HG02973 (cell line): ENCODE measurements around the gene IVD.
"Not testable (repeated sequence)": the region's sequence is repeated elsewhere in the genome, so short reads cannot be mapped to it uniquely, and the experiment has no call there.

Experiments used
- ATAC-seq: cut with Tn5 transposase; IDR thresholded peaks from one replicate; pipeline ENCODE4 v1.9.1; 2021; ENCODE audit warnings: moderate library complexity; ENCODE audit not compliant: unreplicated experiment

The IVD gene

DNA sequence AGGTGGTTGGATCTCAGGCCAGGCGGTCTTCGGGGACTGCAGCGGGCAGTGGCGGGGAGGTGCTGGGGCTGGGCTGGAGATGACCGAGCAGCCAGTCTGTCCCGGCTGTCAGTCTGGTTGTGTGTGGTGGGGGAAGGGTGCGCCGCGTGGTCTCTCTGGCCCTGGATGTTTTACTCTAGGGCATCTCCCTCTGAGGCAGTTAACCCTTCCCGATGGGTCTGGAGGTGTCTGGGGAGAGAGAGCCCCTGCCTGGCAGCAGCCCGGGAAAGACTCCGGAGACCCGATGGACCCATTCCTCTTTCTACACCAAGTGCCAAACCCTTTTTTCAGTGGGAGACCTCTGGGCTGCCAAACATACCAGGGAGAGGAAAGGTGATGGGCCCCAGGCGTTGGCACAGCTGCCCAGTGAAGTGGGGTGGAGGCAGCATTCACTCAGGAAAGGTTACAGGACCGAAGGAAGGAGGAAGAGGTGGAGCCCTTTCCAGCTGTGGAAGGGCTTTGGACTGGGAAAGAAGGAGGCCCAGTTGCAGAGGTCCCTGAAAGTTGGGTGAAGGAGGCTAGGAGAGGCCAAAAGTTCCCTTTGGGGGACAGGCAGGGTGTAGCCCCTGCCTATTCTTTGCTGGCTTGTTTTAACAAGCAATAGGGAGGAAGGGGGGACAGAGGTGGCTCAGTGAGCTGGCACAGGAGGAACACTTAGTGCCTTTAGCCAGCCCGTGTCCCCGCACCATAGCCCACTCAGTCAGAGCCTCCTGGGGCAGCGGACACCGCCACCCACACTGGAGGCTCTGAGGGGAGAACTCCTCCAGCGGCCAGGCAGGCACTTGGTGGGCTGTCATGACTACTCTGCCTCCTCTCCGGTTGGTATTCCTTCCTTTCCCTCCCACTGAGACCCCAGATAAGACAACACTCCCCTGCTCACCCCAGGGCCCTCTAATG lies 32.4 kb downstream of the IVD start:
- ATAC-seq: no peak

GRCh38 chr15:40438712-40439111 lies 33.1 kb downstream of the IVD start:
- no peak for ATAC-seq

- ATAC-seq: no peak
Observed at GRCh38 chr15:40439461-40439959, 33.9 kb downstream of the IVD start.

GRCh38 chr15:40439960-40440742 lies 34.6 kb downstream of the IVD start:
- ATAC-seq: no peak

GRCh38 chr15:40440743-40441564 lies 35.4 kb downstream of the IVD start, which contains the start of gene BAHD1:
Gene BAHD1 (plus strand): TSS chr15:40440953. CDS start chr15:40458465, 17,512 bp downstream.
- peak; percentile 88 for ATAC-seq

DNA sequence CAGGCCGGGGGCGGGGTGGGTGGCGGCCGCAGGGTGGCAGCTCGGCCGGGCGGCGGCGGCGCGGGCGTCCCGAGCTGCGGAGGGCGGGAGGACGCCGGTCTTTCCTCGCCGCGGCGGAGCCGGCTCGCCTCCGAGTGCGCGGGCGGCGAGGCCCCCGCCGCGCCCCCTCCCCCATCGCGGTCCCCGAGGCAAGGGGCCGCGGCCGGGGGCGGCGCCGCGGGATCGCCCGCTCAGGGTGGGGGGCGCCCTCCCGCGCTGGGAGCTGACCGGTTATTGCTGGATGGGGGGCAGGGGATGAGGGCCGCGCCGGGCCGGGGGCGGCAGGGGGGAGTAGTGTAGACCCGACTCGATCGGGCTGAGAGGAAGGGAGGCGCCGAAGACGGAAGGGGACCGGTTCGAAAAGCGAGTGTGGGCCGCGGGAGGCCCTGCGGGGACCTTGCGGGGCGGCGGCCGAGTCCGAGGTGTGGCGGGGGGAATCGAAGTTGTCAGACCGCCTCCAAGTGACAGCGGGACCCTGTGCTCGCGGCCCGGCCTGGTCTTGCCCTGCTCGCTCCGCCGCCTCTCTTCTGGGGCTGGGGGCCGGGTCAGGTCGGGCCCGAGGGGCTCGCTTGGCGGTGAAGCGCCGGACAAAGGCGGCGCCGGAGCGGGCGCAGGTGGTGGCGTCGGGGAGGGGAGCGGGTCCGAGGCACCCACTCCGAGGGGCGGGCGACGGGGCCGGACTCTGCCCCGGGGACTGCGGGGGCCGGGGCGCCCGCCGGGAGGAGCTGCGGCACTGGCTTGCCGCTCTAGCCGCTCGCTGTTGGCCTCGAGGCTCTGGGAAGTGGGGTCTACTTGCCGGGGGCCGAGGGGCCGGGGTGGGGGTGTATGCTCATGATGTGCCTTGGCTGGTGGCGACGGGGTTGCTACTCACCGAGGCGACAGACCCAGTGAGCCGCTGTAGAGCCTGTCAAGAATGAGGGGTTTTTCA lies 36.3 kb downstream of the IVD start:
- no peak for ATAC-seq

DNA sequence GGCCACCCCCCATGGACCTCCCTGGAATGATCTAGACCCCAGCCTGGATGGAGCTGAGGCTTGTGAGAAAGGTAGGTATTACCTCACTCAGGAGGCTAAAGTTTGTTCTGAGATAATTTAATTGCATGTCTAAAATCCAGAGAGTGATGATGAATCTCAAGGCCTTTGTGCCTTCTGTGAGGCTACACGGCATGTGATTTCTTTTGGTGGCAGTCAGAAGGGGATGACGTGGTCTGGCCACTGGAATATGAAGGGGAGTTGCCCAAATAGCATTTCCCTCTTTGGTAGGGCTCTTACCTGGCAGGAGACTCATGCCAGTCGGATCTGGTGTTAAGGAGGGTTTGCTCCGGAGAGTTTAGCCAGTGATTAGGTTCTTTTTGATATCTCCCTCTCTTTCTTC lies 37.7 kb downstream of the IVD start:
- no peak for ATAC-seq

- ATAC-seq: no peak
Observed at GRCh38 chr15:40443846-40444245, 38.3 kb downstream of the IVD start.

- no peak for ATAC-seq
Observed at GRCh38 chr15:40444736-40445135, 39.1 kb downstream of the IVD start.

DNA sequence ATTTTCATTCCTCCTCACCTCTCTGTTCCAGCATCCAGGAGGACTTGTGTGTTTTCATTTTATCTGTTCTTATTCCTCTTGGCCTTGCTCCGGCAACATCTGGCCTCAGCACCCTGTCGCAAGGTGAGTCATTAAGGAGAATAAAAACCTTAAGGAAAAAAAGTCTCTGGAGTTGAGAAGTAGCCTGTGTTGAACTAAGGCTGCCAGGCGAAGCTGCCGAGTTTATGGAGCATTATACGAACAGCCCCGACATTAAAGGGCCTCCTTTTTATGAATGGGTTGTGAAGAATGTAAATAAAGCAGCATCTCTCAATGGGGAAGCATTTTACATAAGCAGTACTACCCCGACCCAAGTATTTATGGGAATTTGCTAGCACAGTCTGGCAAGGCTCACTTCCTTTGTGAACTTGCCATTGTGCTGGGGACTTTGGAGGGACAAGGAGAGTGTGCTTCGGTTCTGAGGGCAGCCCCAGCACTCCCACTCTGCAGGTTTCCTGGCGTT lies 39.9 kb downstream of the IVD start:
- no peak for ATAC-seq

DNA sequence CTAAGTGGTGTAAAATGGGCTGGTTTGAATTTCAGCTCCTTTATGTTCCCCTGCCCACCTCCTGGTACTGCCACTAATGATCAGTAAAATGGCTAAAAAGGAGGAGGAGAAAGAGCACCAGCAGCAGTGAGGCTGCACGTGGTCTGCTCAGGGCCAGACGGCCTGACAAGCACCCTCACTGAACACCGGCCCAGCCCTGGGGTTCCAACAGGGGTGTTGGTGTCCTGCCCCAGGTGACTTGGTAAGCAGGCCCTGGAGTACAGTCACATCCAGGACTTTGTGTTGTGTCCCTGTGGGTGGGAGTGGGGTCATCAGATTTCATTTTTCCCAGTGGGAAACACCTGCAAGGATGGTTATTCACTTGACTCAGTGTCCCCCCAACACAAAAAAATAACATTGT lies 40.5 kb downstream of the IVD start:
- ATAC-seq: no peak

- ATAC-seq: no peak
Observed at GRCh38 chr15:40448354-40448753, 42.8 kb downstream of the IVD start.

- ATAC-seq: no peak
Observed at GRCh38 chr15:40449275-40449674, 43.7 kb downstream of the IVD start.

- ATAC-seq: no peak
Observed at GRCh38 chr15:40450047-40450446, 44.5 kb downstream of the IVD start.

DNA sequence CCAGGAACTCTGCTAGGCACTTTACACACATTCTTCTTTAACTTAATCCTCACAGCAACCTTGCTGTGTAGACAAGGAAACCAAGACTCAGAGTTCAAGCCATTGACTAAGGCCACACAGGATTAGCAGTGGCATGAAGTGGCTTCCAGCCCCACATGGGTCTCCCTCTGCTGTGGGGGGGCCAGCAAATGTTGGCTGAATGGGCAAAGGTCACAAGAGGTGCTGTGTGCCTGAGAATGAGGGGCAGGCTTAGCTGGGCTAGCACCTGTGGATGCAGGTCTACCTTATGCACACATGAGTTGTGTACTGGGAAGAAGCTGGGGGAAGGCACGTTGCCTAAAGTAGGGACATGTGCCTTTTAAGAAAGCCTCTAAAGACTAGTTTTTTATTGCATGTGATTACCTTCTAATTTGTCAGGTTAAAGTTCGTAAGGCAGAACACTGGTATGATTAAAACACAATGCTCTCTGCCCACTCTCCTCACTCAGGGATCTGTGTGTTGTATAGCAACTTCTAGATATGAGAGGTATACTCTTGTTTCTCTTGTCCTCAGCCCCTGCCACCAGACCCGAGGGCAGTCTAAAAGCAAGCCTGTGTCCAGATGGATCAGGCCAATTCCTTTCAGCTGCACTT lies 46.0 kb downstream of the IVD start:
- no peak for ATAC-seq

DNA sequence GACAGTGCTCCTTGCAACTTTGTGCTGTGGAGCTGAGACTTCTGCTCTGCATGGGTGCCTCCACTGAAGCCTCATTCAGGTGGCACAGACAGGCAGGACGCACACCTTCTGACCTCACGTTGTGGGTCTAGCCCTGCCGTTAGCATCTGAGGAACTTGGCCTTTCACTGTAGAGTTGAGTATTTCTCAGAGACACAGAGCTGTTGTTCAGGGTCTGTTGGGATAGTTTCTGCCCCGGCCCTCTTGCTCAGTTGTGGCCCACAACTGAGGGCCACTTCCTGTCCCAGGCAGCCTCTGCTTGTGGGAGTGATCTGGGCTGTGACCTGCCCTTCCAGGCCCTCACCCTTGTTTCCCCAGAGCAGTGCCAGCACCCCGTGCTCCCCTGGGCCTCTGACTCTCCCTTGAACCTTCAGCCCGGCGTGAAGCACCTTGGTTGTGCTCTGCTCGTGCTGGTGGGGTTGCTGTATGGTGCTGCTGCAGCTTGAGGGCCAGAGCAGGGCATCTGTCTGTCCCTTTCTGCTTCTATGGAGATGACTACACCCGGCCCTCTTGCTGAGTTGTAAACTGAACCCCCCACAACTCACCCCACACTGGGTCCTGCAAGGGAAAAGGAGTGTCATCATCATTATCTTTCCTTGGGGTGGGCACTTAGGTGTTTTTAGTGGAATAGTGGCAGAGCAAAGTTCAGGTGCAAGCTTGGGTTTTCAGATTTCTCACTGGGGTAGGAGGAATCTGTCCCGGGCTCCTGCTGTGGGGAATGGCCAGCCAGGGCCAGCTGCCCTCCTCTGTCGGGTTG lies 46.9 kb downstream of the IVD start:
- no peak for ATAC-seq

DNA sequence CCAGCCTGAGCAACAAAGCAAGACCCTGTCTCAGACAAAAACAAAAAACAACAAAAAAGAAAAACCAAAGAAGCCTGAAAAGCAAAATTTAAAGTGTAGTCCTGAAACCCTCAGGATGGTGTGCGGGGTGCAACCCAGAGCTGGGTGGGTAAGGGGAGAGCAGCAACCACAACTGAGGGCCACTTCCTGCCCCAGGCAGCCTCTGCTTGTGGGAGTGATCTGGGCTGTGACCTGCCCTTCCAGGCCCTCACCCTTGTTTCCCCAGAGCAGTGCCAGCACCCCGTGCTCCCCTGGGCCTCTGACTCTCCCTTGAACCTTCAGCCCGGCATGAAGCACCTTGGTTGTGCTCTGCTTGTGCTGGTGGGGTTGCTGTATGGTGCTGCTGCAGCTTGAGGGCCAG lies 48.3 kb downstream of the IVD start:
- ATAC-seq: not testable (repeated sequence)

- no peak for ATAC-seq
Observed at GRCh38 chr15:40454904-40455391, 49.4 kb downstream of the IVD start.
